ENCODE measurements around the gene KIF1A.

DNA sequence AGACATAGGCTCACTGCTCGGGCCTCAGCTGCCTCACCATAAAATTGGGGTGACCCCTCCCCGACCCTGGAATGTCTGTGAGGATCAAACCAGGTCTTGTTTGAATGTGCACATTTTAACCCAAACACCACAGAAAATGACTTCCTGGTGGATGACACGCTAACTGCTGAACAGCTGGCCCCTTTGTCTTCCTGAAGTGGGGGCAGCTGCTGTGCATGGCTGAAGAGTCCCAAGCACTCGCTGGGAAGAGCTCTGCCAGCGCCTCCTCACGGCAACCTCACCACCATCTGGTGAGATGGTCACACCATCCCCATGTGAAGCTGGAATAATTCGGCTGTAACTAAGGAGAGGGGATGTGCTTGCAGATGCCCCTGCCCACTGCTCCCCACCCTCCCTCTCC, 94.3 kb downstream of the KIF1A start:
- TF ChIP-seq POLR2A (IDR thresholded peaks at IDR 0.05) = no peak
- TF ChIP-seq, protein P1, sequence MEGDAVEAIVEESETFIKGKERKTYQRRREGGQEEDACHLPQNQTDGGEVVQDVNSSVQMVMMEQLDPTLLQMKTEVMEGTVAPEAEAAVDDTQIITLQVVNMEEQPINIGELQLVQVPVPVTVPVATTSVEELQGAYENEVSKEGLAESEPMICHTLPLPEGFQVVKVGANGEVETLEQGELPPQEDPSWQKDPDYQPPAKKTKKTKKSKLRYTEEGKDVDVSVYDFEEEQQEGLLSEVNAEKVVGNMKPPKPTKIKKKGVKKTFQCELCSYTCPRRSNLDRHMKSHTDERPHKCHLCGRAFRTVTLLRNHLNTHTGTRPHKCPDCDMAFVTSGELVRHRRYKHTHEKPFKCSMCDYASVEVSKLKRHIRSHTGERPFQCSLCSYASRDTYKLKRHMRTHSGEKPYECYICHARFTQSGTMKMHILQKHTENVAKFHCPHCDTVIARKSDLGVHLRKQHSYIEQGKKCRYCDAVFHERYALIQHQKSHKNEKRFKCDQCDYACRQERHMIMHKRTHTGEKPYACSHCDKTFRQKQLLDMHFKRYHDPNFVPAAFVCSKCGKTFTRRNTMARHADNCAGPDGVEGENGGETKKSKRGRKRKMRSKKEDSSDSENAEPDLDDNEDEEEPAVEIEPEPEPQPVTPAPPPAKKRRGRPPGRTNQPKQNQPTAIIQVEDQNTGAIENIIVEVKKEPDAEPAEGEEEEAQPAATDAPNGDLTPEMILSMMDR (IDR thresholded peaks at IDR 0.05) = no peak
